ENCODE measurements around the gene DHRSX.
"Not testable (repeated sequence)": the region's sequence is repeated elsewhere in the genome, so short reads cannot be mapped to it uniquely, and the experiment has no call there.

- not testable (repeated sequence) for TF ChIP-seq CEBPB (IDR thresholded peaks at IDR 0.05); CTCF (IDR thresholded peaks at IDR 0.05); ELK1 (IDR thresholded peaks at IDR 0.05; ENCODE audit: low read depth, low read length); MYC (IDR thresholded peaks at IDR 0.05; ENCODE audit: borderline replicate concordance, low read length); SREBF2 (IDR thresholded peaks at IDR 0.05); ZFP36 (IDR thresholded peaks at IDR 0.05; ENCODE audit: borderline replicate concordance, partially characterized antibody); BHLHE40 (IDR thresholded peaks at IDR 0.05; ENCODE audit: low read depth, low read length)
Measured at GRCh38 chrX:2469852-2470251, 30.9 kb downstream of the DHRSX start.

Data from A549 (cell line).